Endothelial cell of umbilical vein (primary cell): ENCODE results near the gene BUB1. TPM values are rescaled to one million over a fixed set of nuclear protein-coding genes. Genes with fewer than 3 reads are reported as not detected.

Source experiments
- BruUV-seq: library from RNA; stranded (reverse); fragments of 400-500 nt; replicated peaks from 2 replicates; lab custom pipeline; 2021; lab: Mats Ljungman, UMichigan
- CTCF ChIA-PET: fragments of 300-600, 350-600 bp; sonication (Branson Sonifier 250); formaldehyde crosslinking; loops from one replicate; lab custom pipeline; 2021; ENCODE audit warnings: antibody characterized with exemption, inconsistent platforms; lab: Charles Lee
- POLR2A ChIA-PET: fragments of 300-600, 350-600 bp; sonication (Branson Sonifier 250); formaldehyde crosslinking; loops from one replicate; lab custom pipeline; 2021; ENCODE audit warnings: antibody characterized with exemption, inconsistent platforms; lab: Charles Lee
- DNase-seq: peaks from one replicate; pipeline ENCODE4 v3.0.0-alpha.2; 2011; ENCODE audit warnings: low read depth, low spot score
- FAIRE-seq: peaks from 2 replicates; lab custom pipeline; 2011; peaks lifted over from hg19 to GRCh38; lab: Jason Lieb, UNC
- H2AFZ ChIP-seq: 2 replicates; pipeline ENCODE4 v1.6.0; 2012; ENCODE audit warnings: low read depth, low read length, control low read depth, inconsistent platforms
- H3K27ac ChIP-seq: 2 replicates; pipeline ENCODE4 v1.5.1; 2011; ENCODE audit warnings: low read depth, mild to moderate bottlenecking, control low read depth, low read length, moderate library complexity; ENCODE audit not compliant: insufficient read depth
- H3K27me3 ChIP-seq, 2 experiments: 2 replicates each; pipeline versions ENCODE4 v1.6.0 to v1.6.1; 2011; ENCODE audit warnings: low read length in 2 of 2, mixed read lengths in 1 of 2; ENCODE audit not compliant: control insufficient read depth in 2 of 2, insufficient read depth in 2 of 2
- H3K36me3 ChIP-seq, 2 experiments: 2 replicates in 1 of 2; 3 replicates in 1 of 2; pipeline ENCODE4 v1.5.1; 2011; ENCODE audit warnings: low read length in 2 of 2, mild to moderate bottlenecking in 1 of 2, moderate library complexity in 1 of 2; ENCODE audit not compliant: control insufficient read depth in 2 of 2, insufficient read depth in 2 of 2; ENCODE audit errors: extremely low read depth in 1 of 2
- H3K4me1 ChIP-seq: 3 replicates; pipeline ENCODE4 v1.5.1; 2011; ENCODE audit warnings: mild to moderate bottlenecking, low read length; ENCODE audit not compliant: control insufficient read depth, insufficient read depth; ENCODE audit errors: extremely low read depth
- H3K4me2 ChIP-seq: 2 replicates; pipeline ENCODE4 v1.6.1; 2011; ENCODE audit warnings: low read length, control low read depth, mixed read lengths; ENCODE audit not compliant: insufficient read depth
- H3K4me3 ChIP-seq, 3 experiments: fragments of 200-600 bp in 1 of 3; sonication (generic), shearing (Covaris generic) in 1 of 3; replicated peaks in 1 of 3; 2 replicates each; pipeline ENCODE4 v1.5.1; 2011 to 2016; ENCODE audit warnings: control low read depth in 3 of 3, low read length in 3 of 3, mild to moderate bottlenecking in 2 of 3, inconsistent platforms in 1 of 3, low read depth in 1 of 3, moderate library complexity in 1 of 3; ENCODE audit not compliant: insufficient read depth in 1 of 3
- H3K79me2 ChIP-seq: 2 replicates; pipeline ENCODE4 v1.6.0; 2012; ENCODE audit warnings: low read length, inconsistent platforms; ENCODE audit not compliant: control insufficient read depth, insufficient read depth
- H3K9ac ChIP-seq: replicated peaks from 2 replicates; pipeline ENCODE3; 2011; ENCODE audit warnings: low read length, control low read depth; ENCODE audit not compliant: insufficient read depth; ENCODE audit errors: extremely low read depth
- H3K9me1 ChIP-seq: replicated peaks from 3 replicates; pipeline ENCODE4 v1.6.0; 2011; ENCODE audit warnings: mild to moderate bottlenecking, low read length; ENCODE audit not compliant: control insufficient read depth, insufficient read depth; ENCODE audit errors: extremely low read depth
- H3K9me3 ChIP-seq: replicated peaks from 2 replicates; pipeline ENCODE4 v1.5.1; 2012; ENCODE audit warnings: low read length, inconsistent platforms; ENCODE audit not compliant: control insufficient read depth, insufficient read depth
- H4K20me1 ChIP-seq: replicated peaks from 2 replicates; pipeline ENCODE3; 2011; ENCODE audit warnings: mild to moderate bottlenecking, low read length; ENCODE audit not compliant: control insufficient read depth, insufficient read depth; ENCODE audit errors: extremely low read depth
- CTCF ChIP-seq, 2 donors: IDR thresholded peaks; 1 replicate in 1 of 2; 2 replicates in 1 of 2; pipeline ENCODE4 v1.5.1; 2011; ENCODE audit warnings: low read length in 2 of 2, mild to moderate bottlenecking in 2 of 2, moderate library complexity in 2 of 2, control low read depth in 1 of 2, inconsistent platforms in 1 of 2, low read depth in 1 of 2; ENCODE audit not compliant: insufficient read depth in 1 of 2; ENCODE audit errors: extremely low read depth in 1 of 2
- EZH2 ChIP-seq: IDR thresholded peaks from 2 replicates; pipeline ENCODE4 v1.6.1; 2012; ENCODE audit warnings: borderline replicate concordance, low read depth, mild to moderate bottlenecking, moderate library complexity, low read length, inconsistent platforms; ENCODE audit not compliant: severe bottlenecking
- FOS ChIP-seq: IDR thresholded peaks from 2 replicates; pipeline ENCODE4 v1.6.1; 2011; ENCODE audit warnings: mild to moderate bottlenecking, low read length, moderate library complexity, borderline replicate concordance; ENCODE audit not compliant: insufficient read depth
- JUN ChIP-seq: IDR thresholded peaks from 2 replicates; pipeline ENCODE4 v1.6.1; 2011; ENCODE audit warnings: borderline replicate concordance, low read depth; ENCODE audit not compliant: insufficient read length, insufficient read depth
- MAX ChIP-seq: IDR thresholded peaks from 2 replicates; pipeline ENCODE4 v1.6.1; 2011; ENCODE audit not compliant: insufficient read depth, insufficient read length
- MYC ChIP-seq: IDR thresholded peaks from one replicate; pipeline ENCODE4 v1.6.1; 2011; ENCODE audit warnings: mild to moderate bottlenecking, low read depth, low read length
- POLR2A ChIP-seq: IDR thresholded peaks from 2 replicates; pipeline ENCODE4 v1.6.1; 2012; ENCODE audit warnings: low read depth, mild to moderate bottlenecking, control low read depth, low read length
- POLR2AphosphoS5 ChIP-seq: IDR thresholded peaks from 2 replicates; pipeline ENCODE4 v1.6.1; 2012; ENCODE audit warnings: low read depth, mild to moderate bottlenecking, control low read depth, low read length, moderate library complexity; ENCODE audit not compliant: insufficient read depth
- dilution Hi-C: fragments of 300-500 bp; cut with MboI; formaldehyde crosslinking; loops from one replicate; pipeline ENCODE4 v1.15.0; 2019; ENCODE audit warnings: low sequenced_read_pairs; ENCODE audit not compliant: extremely low pct_ligation_motif_present
- intact Hi-C: fragments of 100-400 bp; cut with micrococcal nuclease; formaldehyde crosslinking; loops from one replicate; pipeline ENCODE4 v1.10.0; 2022
- polyA plus RNA-seq, 4 experiments: library from polyadenylated mRNA; depleted of rRNA in 3 of 4; stranded (reverse) in 3 of 4; unstranded in 1 of 4; fragments of >200 nt; gene quantifications; 2 replicates each; pipeline versions ENCODE4 v1.2.1 to v1.2.3, GENCODE V29; 2011 to 2012; ENCODE audit warnings: missing spikeins in 1 of 4
- total RNA-seq: library from RNA; stranded (reverse); gene quantifications from 2 replicates; pipeline ENCODE4 v1.2.3, GENCODE V29; 2021

The BUB1 gene
- total and polyA plus RNA-seq, 2 donors (not counting 3 experiments of a cell fraction or from before 2014, with no cell fraction given) = 16.1 to 66.4 TPM

DNA sequence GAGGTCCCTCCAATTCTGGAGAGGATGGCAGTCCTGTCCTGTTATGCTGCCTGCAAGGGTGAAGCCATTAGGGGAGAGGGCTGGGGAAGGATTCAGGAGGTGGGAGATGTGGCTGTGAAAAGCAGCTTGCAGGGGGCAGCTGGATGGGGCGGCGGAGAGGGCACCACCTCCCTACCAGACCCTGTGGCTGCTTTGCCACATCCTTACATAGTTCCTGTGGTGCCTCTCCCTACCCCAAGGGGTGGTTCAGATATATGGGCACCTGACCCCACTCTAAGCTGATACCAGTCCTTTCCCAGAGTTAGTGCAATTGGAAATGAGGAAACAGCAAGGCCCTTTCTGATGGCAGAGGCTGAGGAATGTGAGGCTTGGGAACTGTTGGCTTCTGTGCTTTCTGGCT lies 48.4 kb upstream of the BUB1 start:
- Histone ChIP-seq H3K27me3 (peaks cover 39 to 45% of the 10 kb centered on the region in 2 experiments), H3K4me3 (no peak overlapping the region), H3K27ac (no peak overlapping the region), H3K4me2 (no peak overlapping the region), H3K9me3 (no peaks in the 10 kb centered on the region), H3K4me1 (no peaks in the 10 kb centered on the region), H3K9ac (no peak overlapping the region), H4K20me1 (no peaks in the 10 kb centered on the region), H3K9me1 (no peaks in the 10 kb centered on the region), H3K36me3 (no peaks in the 10 kb centered on the region), H3K79me2 (no peaks in the 10 kb centered on the region), H2AFZ (no peak overlapping the region)
- TF ChIP-seq EZH2 = no peak
- no peak for TF ChIP-seq FOS
- no peak for TF ChIP-seq POLR2AphosphoS5
- no peak for TF ChIP-seq POLR2A
- no peak for TF ChIP-seq MYC
- no peak for TF ChIP-seq CTCF (IDR thresholded peaks at IDR 0.05; ENCODE audit: extremely low read depth in 1 of 2, insufficient read depth in 1 of 2, low read depth in 1 of 2, low read length in 2 of 2)
- no peak for TF ChIP-seq MAX
- TF ChIP-seq JUN = no peak
- dilution Hi-C loops = no loop called here
- POLR2A ChIA-PET = no interaction called here
- FAIRE-seq (no peak), DNase-seq (no peak)
- BruUV-seq = no TSS peak
- intact Hi-C loops = no loop called here
- CTCF ChIA-PET = no interaction called here
